Measurements from ENCODE around the gene SLC14A1.

Gene SLC14A1

GRCh38 chr18:45782662-45783061 lies 58.7 kb downstream of the SLC14A1 start:
- CTCF ChIA-PET = no interaction called here
- TF ChIP-seq CTCF (IDR thresholded peaks at IDR 0.05; ENCODE audit: control extremely low read depth, extremely low read depth, low read depth, missing control alignments) = no peak
- POLR2A ChIA-PET = no interaction called here
- DNase-seq (ENCODE audit: extremely low spot score) = no peak

- CTCF ChIA-PET = no interaction called here
- no peak for DNase-seq (ENCODE audit: extremely low spot score)
- no peak for TF ChIP-seq CTCF (IDR thresholded peaks at IDR 0.05; ENCODE audit: control extremely low read depth, extremely low read depth, low read depth, missing control alignments)
- POLR2A ChIA-PET = no interaction called here
Measured at GRCh38 chr18:45783097-45784075, 59.4 kb downstream of the SLC14A1 start.

GRCh38 chr18:45785134-45785533 lies 61.2 kb downstream of the SLC14A1 start:
- no peak for TF ChIP-seq CTCF (IDR thresholded peaks at IDR 0.05; ENCODE audit: control extremely low read depth, extremely low read depth, low read depth, missing control alignments)
- POLR2A ChIA-PET = no interaction called here
- CTCF ChIA-PET = no interaction called here
- no peak for DNase-seq (ENCODE audit: extremely low spot score)

- no peak for DNase-seq (ENCODE audit: extremely low spot score)
- no peak for TF ChIP-seq CTCF (IDR thresholded peaks at IDR 0.05; ENCODE audit: control extremely low read depth, extremely low read depth, low read depth, missing control alignments)
- ChIA-PET POLR2A (no interaction called here), CTCF (interaction anchor here (1.4 to 1.8 kb wide), 3 partner anchors 18 to 93 kb away, joined by 3 to 5 read pairs (median 5); no protein-coding TSS in a partner anchor)
Measured at GRCh38 chr18:45786941-45787340, 63.0 kb downstream of the SLC14A1 start.

GRCh38 chr18:45787346-45787745 lies 63.4 kb downstream of the SLC14A1 start:
- TF ChIP-seq CTCF (IDR thresholded peaks at IDR 0.05; ENCODE audit: control extremely low read depth, extremely low read depth, low read depth, missing control alignments) = no peak
- DNase-seq (ENCODE audit: extremely low spot score) = no peak
- CTCF ChIA-PET = interaction anchor here (1.4 to 1.8 kb wide), 3 partner anchors 19 to 93 kb away, joined by 3 to 5 read pairs (median 5); no protein-coding TSS in a partner anchor
- POLR2A ChIA-PET = no interaction called here

- no peak for TF ChIP-seq CTCF (IDR thresholded peaks at IDR 0.05; ENCODE audit: control extremely low read depth, extremely low read depth, low read depth, missing control alignments)
- ChIA-PET CTCF (interaction anchor here (1.5 kb wide), 1 partner anchor 91 kb away, joined by 4 read pairs; no protein-coding TSS in a partner anchor), POLR2A (no interaction called here)
- no peak for DNase-seq (ENCODE audit: extremely low spot score)
Measured at GRCh38 chr18:45788861-45789260, 64.9 kb downstream of the SLC14A1 start.
